ENCODE results near the gene IRS1.

The IRS1 gene

GRCh38 chr2:226829721-226830631, 30.4 kb upstream of the IRS1 start:
- H3K4me3 ChIP-seq = no peak overlapping the region
- H3K27ac ChIP-seq = no peak overlapping the region
- intact Hi-C loops (cut with DNase I; ENCODE audit: low total_unique reads) = loop anchor here (10.0 kb wide), 1 partner anchor 155 kb away; no protein-coding TSS in a partner anchor
- no peak for DNase-seq
- no peaks in the 10 kb centered on the region for H3K36me3 ChIP-seq
- no peaks in the 10 kb centered on the region for H3K27me3 ChIP-seq
- peaks cover 0 to 5% (median 2%) of the 10 kb centered on the region in 4 donors for H3K4me1 ChIP-seq
- H3K9me3 ChIP-seq = no peaks in the 10 kb centered on the region
- TF ChIP-seq, protein P1, sequence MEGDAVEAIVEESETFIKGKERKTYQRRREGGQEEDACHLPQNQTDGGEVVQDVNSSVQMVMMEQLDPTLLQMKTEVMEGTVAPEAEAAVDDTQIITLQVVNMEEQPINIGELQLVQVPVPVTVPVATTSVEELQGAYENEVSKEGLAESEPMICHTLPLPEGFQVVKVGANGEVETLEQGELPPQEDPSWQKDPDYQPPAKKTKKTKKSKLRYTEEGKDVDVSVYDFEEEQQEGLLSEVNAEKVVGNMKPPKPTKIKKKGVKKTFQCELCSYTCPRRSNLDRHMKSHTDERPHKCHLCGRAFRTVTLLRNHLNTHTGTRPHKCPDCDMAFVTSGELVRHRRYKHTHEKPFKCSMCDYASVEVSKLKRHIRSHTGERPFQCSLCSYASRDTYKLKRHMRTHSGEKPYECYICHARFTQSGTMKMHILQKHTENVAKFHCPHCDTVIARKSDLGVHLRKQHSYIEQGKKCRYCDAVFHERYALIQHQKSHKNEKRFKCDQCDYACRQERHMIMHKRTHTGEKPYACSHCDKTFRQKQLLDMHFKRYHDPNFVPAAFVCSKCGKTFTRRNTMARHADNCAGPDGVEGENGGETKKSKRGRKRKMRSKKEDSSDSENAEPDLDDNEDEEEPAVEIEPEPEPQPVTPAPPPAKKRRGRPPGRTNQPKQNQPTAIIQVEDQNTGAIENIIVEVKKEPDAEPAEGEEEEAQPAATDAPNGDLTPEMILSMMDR (IDR thresholded peaks at IDR 0.05) = no peak

DNA sequence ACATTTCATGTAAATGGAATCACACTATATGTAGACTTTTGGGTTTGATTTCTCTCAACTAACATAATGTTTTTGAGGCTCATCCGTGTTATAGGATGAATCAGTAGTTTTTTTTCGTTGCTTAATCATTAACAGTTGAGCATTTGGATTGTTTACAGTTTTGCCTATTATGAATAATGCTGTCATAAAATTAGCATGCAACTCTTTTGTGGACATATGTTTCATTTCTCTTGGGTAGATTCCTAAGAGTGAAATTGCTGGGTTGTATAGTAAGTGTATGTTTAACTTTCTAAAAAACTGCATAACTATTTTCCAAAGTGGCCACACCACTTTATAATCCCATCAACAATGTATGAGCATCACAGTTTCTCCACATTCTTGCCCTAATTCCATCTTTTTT, 28.6 kb upstream of the IRS1 start:
- intact Hi-C loops (cut with DNase I; ENCODE audit: low total_unique reads) = no loop called here
- Histone ChIP-seq H3K27me3 (no peaks in the 10 kb centered on the region), H3K9me3 (no peaks in the 10 kb centered on the region), H3K4me1 (no peaks in the 10 kb centered on the region), H3K36me3 (no peaks in the 10 kb centered on the region), H3K27ac (no peak overlapping the region), H3K4me3 (no peak overlapping the region)
- DNase-seq = no peak
- TF ChIP-seq, protein P1 (IDR thresholded peaks at IDR 0.05) = no peak

DNA sequence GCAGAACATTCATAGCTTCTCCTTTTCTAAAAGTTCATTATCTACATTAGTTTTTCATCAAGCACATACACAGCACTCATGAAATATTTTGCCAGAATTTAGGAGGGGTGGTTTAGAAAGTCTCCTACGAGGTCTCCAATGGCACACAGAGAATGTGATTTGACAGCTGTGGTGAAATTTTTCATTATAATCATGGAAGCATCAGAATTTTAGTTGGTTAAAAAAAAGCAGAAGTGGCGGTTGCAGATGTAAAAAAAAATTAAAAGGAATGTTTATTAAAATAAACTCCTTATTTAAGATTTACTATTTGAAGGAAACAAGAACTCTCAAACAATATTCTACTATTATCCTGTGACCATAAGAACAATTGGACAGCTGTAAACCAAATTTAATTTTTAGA, 25.4 kb upstream of the IRS1 start:
- H3K4me3 ChIP-seq = no peak overlapping the region
- H3K4me1 ChIP-seq = no peaks in the 10 kb centered on the region
- H3K27ac ChIP-seq = no peak overlapping the region
- H3K27me3 ChIP-seq = no peaks in the 10 kb centered on the region
- DNase-seq = no peak
- no peaks in the 10 kb centered on the region for H3K36me3 ChIP-seq
- no peaks in the 10 kb centered on the region for H3K9me3 ChIP-seq
- TF ChIP-seq, protein P1 (IDR thresholded peaks at IDR 0.05) = no peak
- intact Hi-C loops (cut with DNase I; ENCODE audit: low total_unique reads) = no loop called here

DNA sequence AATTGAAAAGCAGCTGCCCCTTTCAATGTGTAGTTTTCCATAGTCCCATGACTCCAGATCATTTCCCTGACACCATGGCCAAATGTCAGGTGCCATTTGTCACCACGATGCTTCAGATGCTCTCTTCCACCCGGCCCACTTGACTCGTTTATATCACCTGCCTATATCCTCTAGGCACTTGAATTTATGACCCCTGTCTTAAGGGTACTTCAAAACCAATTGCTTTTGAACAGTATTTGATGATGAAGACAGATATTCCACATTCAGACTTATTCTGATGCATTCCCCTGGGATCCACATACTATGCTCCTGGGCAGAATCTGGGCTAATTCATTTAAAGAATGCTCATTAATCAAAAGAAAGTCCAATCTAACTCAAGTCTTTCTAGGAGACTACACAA, 19.3 kb upstream of the IRS1 start:
- Histone ChIP-seq H3K27ac (no peak overlapping the region), H3K4me3 (no peak overlapping the region), H3K36me3 (no peaks in the 10 kb centered on the region), H3K27me3 (peaks cover 0 to 4% of the 10 kb centered on the region in 2 donors), H3K4me1 (no peaks in the 10 kb centered on the region), H3K9me3 (no peaks in the 10 kb centered on the region)
- DNase-seq = no peak
- intact Hi-C loops (cut with DNase I; ENCODE audit: low total_unique reads) = no loop called here
- TF ChIP-seq, protein P1 (IDR thresholded peaks at IDR 0.05) = no peak

GRCh38 chr2:226813148-226813701, 13.6 kb upstream of the IRS1 start:
- H3K4me1 ChIP-seq = no peaks in the 10 kb centered on the region
- H3K4me3 ChIP-seq = no peak overlapping the region
- no peak for DNase-seq
- intact Hi-C loops (cut with DNase I; ENCODE audit: low total_unique reads) = no loop called here
- no peak overlapping the region for H3K27ac ChIP-seq
- TF ChIP-seq, protein P1 (IDR thresholded peaks at IDR 0.05) = no peak
- no peaks in the 10 kb centered on the region for H3K36me3 ChIP-seq
- no peaks in the 10 kb centered on the region for H3K9me3 ChIP-seq
- no peaks in the 10 kb centered on the region for H3K27me3 ChIP-seq

All from tibial artery (tissue), 4 donors.